SK-N-DZ (cell line): ENCODE data around the gene ISG15.
A peak's percentile ranks its signal among the peaks of the same experiment; 100 is the strongest.
"Not testable (repeated sequence)": the region's sequence is repeated elsewhere in the genome, so short reads cannot be mapped to it uniquely, and the experiment has no call there.

Source experiments
- DNase-seq: peaks from one replicate; pipeline ENCODE4 v3.0.0-alpha.2; 2015; ENCODE audit warnings: low spot score

The ISG15 gene

GRCh38 chr1:994546-994945, 18.8 kb upstream of the ISG15 start:
- DNase-seq: not testable (repeated sequence)

GRCh38 chr1:995665-996633, 17.3 kb upstream of the ISG15 start:
- DNase-seq: no peak

- DNase-seq: no peak
Measured at GRCh38 chr1:996851-997712, 16.2 kb upstream of the ISG15 start.

GRCh38 chr1:997713-997992, 15.6 kb upstream of the ISG15 start:
- no peak for DNase-seq

- peak; percentile 54 for DNase-seq
Measured at GRCh38 chr1:997993-998744, 15.1 kb upstream of the ISG15 start.

GRCh38 chr1:998745-998994, 14.6 kb upstream of the ISG15 start:
- no peak for DNase-seq

- DNase-seq: no peak
Measured at GRCh38 chr1:998995-999724, 14.1 kb upstream of the ISG15 start.

- peak; percentile 87 for DNase-seq
Measured at GRCh38 chr1:999725-1000356, 13.5 kb upstream of the ISG15 start, which contains the start of gene HES4. Gene HES4 (minus strand): TSS chr1:1000097. CDS start chr1:999973, 124 bp downstream.

- DNase-seq: peak; percentile 83
Measured at GRCh38 chr1:1000357-1001056, 12.8 kb upstream of the ISG15 start.

GRCh38 chr1:1001057-1001783, 12.1 kb upstream of the ISG15 start:
- DNase-seq: peak; percentile 42

- DNase-seq: no peak
Measured at GRCh38 chr1:1003618-1004419, 9.5 kb upstream of the ISG15 start.

GRCh38 chr1:1004420-1004779, 8.9 kb upstream of the ISG15 start:
- no peak for DNase-seq

- peak; percentile 74 for DNase-seq
Measured at GRCh38 chr1:1004780-1005697, 8.3 kb upstream of the ISG15 start.

GRCh38 chr1:1005774-1006304, 7.5 kb upstream of the ISG15 start:
- DNase-seq: no peak

GRCh38 chr1:1006305-1007159, 6.8 kb upstream of the ISG15 start:
- DNase-seq: no peak

GRCh38 chr1:1010131-1010530, 3.2 kb upstream of the ISG15 start:
- not testable (repeated sequence) for DNase-seq
